GM12873 (cell line): ENCODE results near the gene DUSP2.

Experiments
- CTCF ChIP-seq: IDR thresholded peaks from 2 replicates; pipeline ENCODE4 v1.5.1; 2012; ENCODE audit warnings: low read depth, mild to moderate bottlenecking, moderate library complexity, low read length, control low read depth; ENCODE audit not compliant: insufficient read depth; ENCODE audit errors: missing control alignments

DUSP2 gene

GRCh38 chr2:96148410-96149217, 3.4 kb upstream of the DUSP2 start:
- no peak for TF ChIP-seq CTCF

- TF ChIP-seq CTCF: no peak
Measured at GRCh38 chr2:96147593-96148201, 2.5 kb upstream of the DUSP2 start.

GRCh38 chr2:96146881-96147592, 1.8 kb upstream of the DUSP2 start:
- TF ChIP-seq CTCF: no peak

GRCh38 chr2:96146153-96146880, 1.1 kb upstream of the DUSP2 start:
- no peak for TF ChIP-seq CTCF

GRCh38 chr2:96145848-96146152, 560 bp upstream of the DUSP2 start:
- no peak for TF ChIP-seq CTCF

- no peak for TF ChIP-seq CTCF
Measured at GRCh38 chr2:96144481-96145035, 682 bp downstream of the DUSP2 start.
